Mesenchymal stem cell (in vitro differentiated cells and primary cell): ENCODE measurements around the gene TBCE.

Experiments used
- DNase-seq: peaks from one replicate; pipeline ENCODE4 v3.0.0-alpha.2; 2013
- H2AFZ ChIP-seq: one replicate; pipeline ENCODE4 v1.6.1; 2013; ENCODE audit warnings: low read depth, mild to moderate bottlenecking, control low read depth, inconsistent platforms, low read length, moderate library complexity
- H2AK5ac ChIP-seq: 2 replicates; pipeline ENCODE4 v1.6.1; 2013; ENCODE audit warnings: low read length, moderate library complexity, mild to moderate bottlenecking, inconsistent platforms; ENCODE audit not compliant: severe bottlenecking
- H2BK120ac ChIP-seq: one replicate; pipeline ENCODE4 v1.6.1; 2013; ENCODE audit warnings: low read depth, mild to moderate bottlenecking, inconsistent platforms, low read length, moderate library complexity
- H2BK12ac ChIP-seq, 2 experiments: one replicate each; pipeline ENCODE4 v1.6.1; 2013; ENCODE audit warnings: inconsistent platforms in 2 of 2, low read length in 2 of 2, mild to moderate bottlenecking in 2 of 2, moderate library complexity in 2 of 2, control low read depth in 1 of 2
- H2BK15ac ChIP-seq: one replicate; pipeline ENCODE4 v1.6.1; 2013; ENCODE audit warnings: mild to moderate bottlenecking, low read depth, inconsistent platforms; ENCODE audit not compliant: poor library complexity, severe bottlenecking
- H2BK5ac ChIP-seq: 2 replicates; pipeline ENCODE4 v1.6.1; 2013; ENCODE audit warnings: low read depth, mild to moderate bottlenecking, low read length, control low read depth, inconsistent platforms; ENCODE audit not compliant: poor library complexity, severe bottlenecking
- H3K14ac ChIP-seq, 2 experiments: one replicate each; pipeline ENCODE4 v1.6.1; 2013; ENCODE audit warnings: inconsistent platforms in 2 of 2, low read length in 2 of 2, control low read depth in 1 of 2, mild to moderate bottlenecking in 1 of 2, moderate library complexity in 1 of 2
- H3K18ac ChIP-seq, 2 experiments: one replicate each; pipeline ENCODE4 v1.6.1; 2013; ENCODE audit warnings: inconsistent platforms in 2 of 2, low read length in 2 of 2, control low read depth in 1 of 2, low read depth in 1 of 2, mild to moderate bottlenecking in 1 of 2
- H3K23ac ChIP-seq, 2 experiments: one replicate each; pipeline ENCODE4 v1.6.1; 2013; ENCODE audit warnings: inconsistent platforms in 2 of 2, low read length in 2 of 2, mild to moderate bottlenecking in 2 of 2, moderate library complexity in 2 of 2, control low read depth in 1 of 2
- H3K27ac ChIP-seq: 2 replicates; pipeline ENCODE4 v1.5.1; 2013; ENCODE audit warnings: mild to moderate bottlenecking, moderate library complexity, low read length, control low read depth, inconsistent platforms; ENCODE audit not compliant: poor library complexity, severe bottlenecking
- H3K27me3 ChIP-seq, 2 experiments: 2 replicates each; pipeline versions ENCODE4 v1.6.1 to v1.7.0; 2013; ENCODE audit warnings: low read length in 2 of 2, mild to moderate bottlenecking in 2 of 2, moderate library complexity in 2 of 2, control low read depth in 1 of 2, inconsistent platforms in 1 of 2; ENCODE audit not compliant: control insufficient read depth in 1 of 2, insufficient read depth in 1 of 2
- H3K36me3 ChIP-seq, 2 experiments: 2 replicates each; pipeline versions ENCODE4 v1.6.1 to v1.7.0; 2013; ENCODE audit warnings: low read length in 2 of 2, control low read depth in 1 of 2, inconsistent platforms in 1 of 2, low read depth in 1 of 2, mild to moderate bottlenecking in 1 of 2; ENCODE audit not compliant: insufficient read depth in 2 of 2, control insufficient read depth in 1 of 2
- H3K4ac ChIP-seq, 2 experiments: one replicate each; pipeline ENCODE4 v1.6.1; 2013; ENCODE audit warnings: inconsistent platforms in 2 of 2, low read length in 2 of 2, mild to moderate bottlenecking in 2 of 2, moderate library complexity in 2 of 2, control low read depth in 1 of 2, low read depth in 1 of 2
- H3K4me1 ChIP-seq: 2 replicates; pipeline ENCODE4 v1.6.1; 2013; ENCODE audit warnings: low read depth, low read length, control low read depth; ENCODE audit not compliant: control insufficient read depth, insufficient read depth
- H3K4me2 ChIP-seq: 2 replicates; pipeline ENCODE4 v1.6.1; 2013; ENCODE audit warnings: low read length, mild to moderate bottlenecking, inconsistent platforms; ENCODE audit not compliant: poor library complexity, severe bottlenecking
- H3K4me3 ChIP-seq, 2 experiments: 2 replicates each; pipeline versions ENCODE4 v1.5.1 to v1.7.0; 2013; ENCODE audit warnings: low read length in 2 of 2, mild to moderate bottlenecking in 2 of 2, control low read depth in 1 of 2, low read depth in 1 of 2; ENCODE audit not compliant: insufficient read depth in 1 of 2
- H3K79me1 ChIP-seq: replicated peaks from 2 replicates; pipeline ENCODE4 v1.6.1; 2013; ENCODE audit warnings: mild to moderate bottlenecking, control low read depth, low read length, inconsistent platforms; ENCODE audit not compliant: poor library complexity, severe bottlenecking
- H3K9ac ChIP-seq: 2 replicates; pipeline ENCODE4 v1.7.0; 2013; ENCODE audit warnings: mild to moderate bottlenecking, low read length, moderate library complexity
- H3K9me3 ChIP-seq: 2 replicates; pipeline ENCODE4 v1.7.0; 2013; ENCODE audit warnings: mild to moderate bottlenecking, low read length; ENCODE audit not compliant: control insufficient read depth
- H4K8ac ChIP-seq: one replicate; pipeline ENCODE4 v1.6.1; 2013; ENCODE audit warnings: inconsistent platforms, mild to moderate bottlenecking, low read length, moderate library complexity
- H4K91ac ChIP-seq: one replicate; pipeline ENCODE4 v1.6.1; 2013; ENCODE audit warnings: mild to moderate bottlenecking, low read length, inconsistent platforms
- WGBS: methylation state at CpG from one replicate; pipeline ENCODE4 v1.1.7; 2013; ENCODE audit warnings: mixed read lengths; 5-methylcytosine and 5-hydroxymethylcytosine counted together

Gene TBCE

GRCh38 chr1:235425357-235425756, 58.1 kb downstream of the TBCE start:
- no peaks in the 10 kb centered on the region for H3K9me3 ChIP-seq
- H3K4me1 ChIP-seq = peaks cover 7% of the 10 kb centered on the region
- H4K8ac ChIP-seq = no peak overlapping the region
- no peak overlapping the region for H3K14ac ChIP-seq
- H3K27ac ChIP-seq = no peak overlapping the region
- no peak overlapping the region for H2AFZ ChIP-seq
- peaks cover 45% of the 10 kb centered on the region for H3K79me1 ChIP-seq
- H2BK15ac ChIP-seq = no peak overlapping the region
- no peak overlapping the region for H2BK5ac ChIP-seq
- H3K23ac ChIP-seq = no peak overlapping the region
- no peak overlapping the region for H3K4me2 ChIP-seq
- H2AK5ac ChIP-seq = no peak overlapping the region
- no peak overlapping the region for H2BK12ac ChIP-seq
- peaks cover 8 to 11% of the 10 kb centered on the region in 2 experiments for H3K36me3 ChIP-seq
- H3K4me3 ChIP-seq = no peak overlapping the region
- H2BK120ac ChIP-seq = no peak overlapping the region
- no peak overlapping the region for H3K4ac ChIP-seq
- H3K18ac ChIP-seq = no peak overlapping the region
- H3K9ac ChIP-seq = no peak overlapping the region
- DNase-seq = no peak
- WGBS = 97% methylated on average over 9 of the region's 9 CpGs
- H4K91ac ChIP-seq = no peak overlapping the region
- H3K27me3 ChIP-seq = no peaks in the 10 kb centered on the region

GRCh38 chr1:235426143-235426542, 58.9 kb downstream of the TBCE start:
- Histone ChIP-seq H3K4ac (no peak overlapping the region), H3K18ac (no peak overlapping the region), H3K23ac (no peak overlapping the region), H2BK15ac (no peak overlapping the region), H3K4me2 (no peak overlapping the region), H3K9ac (no peak overlapping the region), H3K4me3 (no peak overlapping the region), H2BK5ac (no peak overlapping the region), H3K4me1 (peaks cover 7% of the 10 kb centered on the region), H4K8ac (no peak overlapping the region), H2BK120ac (no peak overlapping the region), H3K36me3 (peaks cover 8 to 11% of the 10 kb centered on the region in 2 experiments), H2AK5ac (no peak overlapping the region), H3K27me3 (no peaks in the 10 kb centered on the region), H3K79me1 (peaks cover 42% of the 10 kb centered on the region), H2BK12ac (no peak overlapping the region), H3K27ac (no peak overlapping the region), H2AFZ (no peak overlapping the region), H4K91ac (no peak overlapping the region), H3K9me3 (no peaks in the 10 kb centered on the region), H3K14ac (no peak overlapping the region)
- DNase-seq = no peak
- WGBS = 99% methylated on average over 3 of the region's 4 CpGs

- H3K9me3 ChIP-seq = no peaks in the 10 kb centered on the region
- H2AK5ac ChIP-seq = no peak overlapping the region
- H2BK12ac ChIP-seq = no peak overlapping the region
- no peak overlapping the region for H4K91ac ChIP-seq
- no peak overlapping the region for H3K23ac ChIP-seq
- H2BK15ac ChIP-seq = no peak overlapping the region
- no peak overlapping the region for H3K4ac ChIP-seq
- peaks cover 42% of the 10 kb centered on the region for H3K79me1 ChIP-seq
- peaks cover 8 to 11% of the 10 kb centered on the region in 2 experiments for H3K36me3 ChIP-seq
- no peak overlapping the region for H2BK120ac ChIP-seq
- H3K27ac ChIP-seq = no peak overlapping the region
- H3K18ac ChIP-seq = no peak overlapping the region
- WGBS = 97% methylated on average over 13 of the region's 13 CpGs
- peaks cover 7% of the 10 kb centered on the region for H3K4me1 ChIP-seq
- no peak overlapping the region for H3K4me3 ChIP-seq
- H2BK5ac ChIP-seq = no peak overlapping the region
- H2AFZ ChIP-seq = no peak overlapping the region
- H3K27me3 ChIP-seq = no peaks in the 10 kb centered on the region
- no peak overlapping the region for H4K8ac ChIP-seq
- H3K14ac ChIP-seq = no peak overlapping the region
- no peak for DNase-seq
- H3K9ac ChIP-seq = no peak overlapping the region
- no peak overlapping the region for H3K4me2 ChIP-seq
These were observed 59.5 kb downstream of the TBCE start for GRCh38 chr1:235426680-235427079.

GRCh38 chr1:235427447-235427846, 60.2 kb downstream of the TBCE start:
- Histone ChIP-seq H3K36me3 (peaks cover 8 to 15% of the 10 kb centered on the region in 2 experiments), H2AK5ac (no peak overlapping the region), H2BK12ac (no peak overlapping the region), H3K4ac (no peak overlapping the region), H3K9ac (no peak overlapping the region), H3K27me3 (no peaks in the 10 kb centered on the region), H2AFZ (no peak overlapping the region), H3K14ac (no peak overlapping the region), H3K4me3 (no peak overlapping the region), H2BK5ac (no peak overlapping the region), H2BK120ac (no peak overlapping the region), H3K79me1 (peaks cover 40% of the 10 kb centered on the region), H3K27ac (no peak overlapping the region), H4K91ac (no peak overlapping the region), H3K18ac (no peak overlapping the region), H2BK15ac (no peak overlapping the region), H3K23ac (no peak overlapping the region), H4K8ac (no peak overlapping the region), H3K4me2 (no peak overlapping the region), H3K4me1 (peaks cover 5% of the 10 kb centered on the region), H3K9me3 (no peaks in the 10 kb centered on the region)
- DNase-seq = no peak
- 97% methylated on average over 3 of the region's 4 CpGs for WGBS
